Measurements from ENCODE around the gene MMP1. TPM values are rescaled to one million over a fixed set of nuclear protein-coding genes. Genes with fewer than 3 reads are reported as not detected.

MMP1 gene
- total RNA-seq (not detected), total RNA-seq (0 to 0.12 (median 0) reads per million in 29 experiments)
- total RNA-seq (2013): not detected

GRCh38 chr11:102798012-102798746, at the start of gene MMP1:
TSS of gene MMP1 (minus strand) at chr11:102798160. CDS start at chr11:102798092, 68 bp downstream.
- H3K27ac ChIP-seq (ENCODE audit: low read length): no peak within 1 kb of the TSS
- no peaks in the 10 kb centered on the region for H3K9me3 ChIP-seq
- 89% methylated on average over 6 of the region's 7 CpGs for WGBS (ENCODE audit: insufficient coverage)
- ATAC-seq (replicated peaks in 1 of 4) (no peak), DNase-seq (no peak)
- H3K36me3 ChIP-seq (ENCODE audit: control insufficient read depth in 2 of 2, extremely low read depth in 1 of 2, insufficient read depth in 1 of 2, low read length in 1 of 2): no peaks in the 10 kb centered on the region
- Mint-ChIP-seq H3K4me3 (no peak within 1 kb of the TSS), H3K4me1 (no peaks in the 10 kb centered on the region), H3K27me3 (peaks cover 0 to 2% of the 10 kb centered on the region in 2 donors), H3K9me3 (no peaks in the 10 kb centered on the region), H3K27ac (no peak within 1 kb of the TSS), H3K36me3 (no peaks in the 10 kb centered on the region)
- H3K4me1 ChIP-seq (ENCODE audit: control insufficient read depth in 1 of 2, extremely low read depth in 1 of 2, insufficient read depth in 2 of 2, low read length in 2 of 2): no peaks in the 10 kb centered on the region
- H3K4me3 ChIP-seq (ENCODE audit: control insufficient read depth in 1 of 2, extremely low read depth in 1 of 2, low read length in 1 of 2): no peak within 1 kb of the TSS
- ChIA-PET POLR2A (no interaction called here), CTCF (no interaction called here)
- peaks cover 0 to 2% of the 10 kb centered on the region in 2 experiments for H3K27me3 ChIP-seq (replicated peaks in 1 of 2; ENCODE audit: control insufficient read depth in 2 of 2, extremely low read depth in 1 of 2, insufficient read depth in 2 of 2, low read length in 1 of 2)

- H3K4me3 Mint-ChIP-seq: no peak overlapping the region
- no peaks in the 10 kb centered on the region for H3K36me3 Mint-ChIP-seq
- H3K9me3 ChIP-seq: no peaks in the 10 kb centered on the region
- POLR2A ChIA-PET: interaction anchor here in 1 of 2 donors (0.7 kb wide), 1 partner anchor 716 kb away, joined by 8 read pairs; no protein-coding TSS in a partner anchor
- WGBS (ENCODE audit: insufficient coverage): no CpG with 5 or more reads among the region's 3 CpGs
- H3K9me3 Mint-ChIP-seq: no peaks in the 10 kb centered on the region
- H3K27ac Mint-ChIP-seq: no peak overlapping the region
- no peak overlapping the region for H3K27ac ChIP-seq (ENCODE audit: low read length)
- DNase-seq (no peak), ATAC-seq (replicated peaks in 1 of 4) (no peak)
- H3K36me3 ChIP-seq (ENCODE audit: control insufficient read depth in 2 of 2, extremely low read depth in 1 of 2, insufficient read depth in 1 of 2, low read length in 1 of 2): no peaks in the 10 kb centered on the region
- no peaks in the 10 kb centered on the region for H3K27me3 ChIP-seq (replicated peaks in 1 of 2; ENCODE audit: control insufficient read depth in 2 of 2, extremely low read depth in 1 of 2, insufficient read depth in 2 of 2, low read length in 1 of 2)
- H3K27me3 Mint-ChIP-seq: peaks cover 2 to 3% of the 10 kb centered on the region in 2 donors
- no peaks in the 10 kb centered on the region for H3K4me1 ChIP-seq (ENCODE audit: control insufficient read depth in 1 of 2, extremely low read depth in 1 of 2, insufficient read depth in 2 of 2, low read length in 2 of 2)
- CTCF ChIA-PET: no interaction called here
- H3K4me1 Mint-ChIP-seq: no peaks in the 10 kb centered on the region
- H3K4me3 ChIP-seq (ENCODE audit: control insufficient read depth in 1 of 2, extremely low read depth in 1 of 2, low read length in 1 of 2): no peak overlapping the region
Observed at GRCh38 chr11:102846292-102846691, 48.3 kb upstream of the MMP1 start.

DNA sequence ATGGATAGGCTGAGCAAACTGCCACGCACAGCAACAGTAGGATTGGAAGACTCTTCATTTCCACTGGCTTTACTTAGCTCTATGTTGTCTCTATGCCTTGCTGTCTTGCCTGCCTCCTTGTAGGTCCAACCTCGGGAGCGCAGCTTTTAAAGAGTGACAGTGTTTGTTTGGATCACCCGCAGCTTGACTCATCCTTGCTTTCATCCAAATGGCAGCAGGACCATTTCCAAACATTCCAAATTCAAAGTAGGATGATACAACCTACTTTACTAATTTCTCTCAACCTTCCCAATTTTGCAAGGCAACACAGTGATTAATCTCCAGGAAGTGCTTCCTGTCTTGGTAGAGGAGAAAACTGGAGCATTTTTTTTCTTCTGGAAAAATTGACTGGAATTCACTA, 45.5 kb upstream of the MMP1 start, which contains the start of gene MMP3:
Gene MMP3 (minus strand): TSS at position 121 of the 400 bp plus-strand sequence. CDS start 63 bp downstream, at position 58.
- WGBS (ENCODE audit: insufficient coverage): 90% methylated on average over 3 of the region's 4 CpGs
- H3K36me3 ChIP-seq (ENCODE audit: control insufficient read depth in 2 of 2, extremely low read depth in 1 of 2, insufficient read depth in 1 of 2, low read length in 1 of 2): no peaks in the 10 kb centered on the region
- Mint-ChIP-seq H3K9me3 (no peaks in the 10 kb centered on the region), H3K27ac (no peak within 1 kb of the TSS), H3K36me3 (no peaks in the 10 kb centered on the region), H3K27me3 (peaks cover 2 to 3% of the 10 kb centered on the region in 2 donors), H3K4me3 (no peak within 1 kb of the TSS), H3K4me1 (no peaks in the 10 kb centered on the region)
- no peaks in the 10 kb centered on the region for H3K4me1 ChIP-seq (ENCODE audit: control insufficient read depth in 1 of 2, extremely low read depth in 1 of 2, insufficient read depth in 2 of 2, low read length in 2 of 2)
- no peak for ATAC-seq (replicated peaks in 1 of 4)
- no peaks in the 10 kb centered on the region for H3K9me3 ChIP-seq
- no peak within 1 kb of the TSS for H3K27ac ChIP-seq (ENCODE audit: low read length)
- H3K27me3 ChIP-seq (replicated peaks in 1 of 2; ENCODE audit: control insufficient read depth in 2 of 2, extremely low read depth in 1 of 2, insufficient read depth in 2 of 2, low read length in 1 of 2): peaks cover 0 to 3% of the 10 kb centered on the region in 2 experiments
- CTCF ChIA-PET: interaction anchor here in 1 of 2 donors (0.7 kb wide), 1 partner anchor 519 kb away, joined by 3 read pairs; no protein-coding TSS in a partner anchor
- H3K4me3 ChIP-seq (ENCODE audit: control insufficient read depth in 1 of 2, extremely low read depth in 1 of 2, low read length in 1 of 2): no peak within 1 kb of the TSS
- POLR2A ChIA-PET: no interaction called here
- no peak for DNase-seq

DNA sequence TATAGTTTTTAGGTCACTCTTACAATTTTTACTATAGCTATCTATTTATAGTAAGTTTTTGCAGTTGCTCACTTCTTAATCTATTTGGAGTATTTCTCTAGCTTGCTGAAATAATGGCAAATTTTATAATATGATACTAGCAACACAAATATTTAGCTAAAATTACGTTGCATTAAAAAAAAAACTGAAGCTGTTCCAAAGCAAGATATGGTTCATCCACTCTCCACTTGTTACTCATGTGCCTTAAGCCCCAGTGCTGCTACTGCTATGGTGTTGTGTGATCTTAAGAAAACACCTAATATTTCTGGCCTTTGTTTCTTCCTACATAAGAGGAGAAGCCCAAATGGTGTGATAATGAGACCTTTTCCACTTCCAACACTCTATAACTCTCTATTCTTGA, 45.0 kb upstream of the MMP1 start:
- H3K27me3 Mint-ChIP-seq: peaks cover 2 to 3% of the 10 kb centered on the region in 2 donors
- H3K27ac ChIP-seq (ENCODE audit: low read length): no peak overlapping the region
- H3K4me3 ChIP-seq (ENCODE audit: control insufficient read depth in 1 of 2, extremely low read depth in 1 of 2, low read length in 1 of 2): no peak overlapping the region
- no peaks in the 10 kb centered on the region for H3K4me1 ChIP-seq (ENCODE audit: control insufficient read depth in 1 of 2, extremely low read depth in 1 of 2, insufficient read depth in 2 of 2, low read length in 2 of 2)
- no peaks in the 10 kb centered on the region for H3K9me3 ChIP-seq
- H3K27me3 ChIP-seq (replicated peaks in 1 of 2; ENCODE audit: control insufficient read depth in 2 of 2, extremely low read depth in 1 of 2, insufficient read depth in 2 of 2, low read length in 1 of 2): peaks cover 0 to 3% of the 10 kb centered on the region in 2 experiments
- no peaks in the 10 kb centered on the region for H3K4me1 Mint-ChIP-seq
- ATAC-seq (replicated peaks in 1 of 4) (no peak), DNase-seq (no peak)
- H3K4me3 Mint-ChIP-seq: no peak overlapping the region
- CTCF ChIA-PET: interaction anchor here in 1 of 2 donors (0.7 kb wide), 1 partner anchor 520 kb away, joined by 3 read pairs; no protein-coding TSS in a partner anchor
- POLR2A ChIA-PET: interaction anchor here in 1 of 2 donors (0.6 kb wide), 1 partner anchor 686 kb away, joined by 3 read pairs; no protein-coding TSS in a partner anchor
- no peaks in the 10 kb centered on the region for H3K9me3 Mint-ChIP-seq
- H3K27ac Mint-ChIP-seq: no peak overlapping the region
- H3K36me3 ChIP-seq (ENCODE audit: control insufficient read depth in 2 of 2, extremely low read depth in 1 of 2, insufficient read depth in 1 of 2, low read length in 1 of 2): no peaks in the 10 kb centered on the region
- H3K36me3 Mint-ChIP-seq: no peaks in the 10 kb centered on the region
- no CpG with 5 or more reads among the region's 1 CpG for WGBS (ENCODE audit: insufficient coverage)

DNA sequence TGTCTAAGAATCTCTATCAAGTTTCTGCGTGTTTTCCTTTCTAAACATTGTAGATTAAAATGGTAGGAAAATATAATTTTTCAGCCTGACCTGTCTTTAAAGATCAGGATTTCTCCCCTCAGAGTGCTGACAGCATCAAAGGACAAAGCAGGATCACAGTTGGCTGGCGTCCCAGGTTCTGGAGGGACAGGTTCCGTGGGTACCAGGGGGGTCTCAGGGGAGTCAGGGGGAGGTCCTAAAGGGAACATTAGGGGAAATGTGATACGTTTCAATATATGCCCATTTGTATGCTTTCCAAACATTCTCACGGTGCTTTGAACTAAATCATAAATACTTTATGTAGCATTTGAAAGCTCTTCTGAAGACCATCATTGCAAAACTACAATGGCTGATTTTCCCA, 42.1 kb upstream of the MMP1 start:
- Mint-ChIP-seq H3K36me3 (no peaks in the 10 kb centered on the region), H3K27me3 (peaks cover 0 to 3% of the 10 kb centered on the region in 2 donors), H3K9me3 (no peaks in the 10 kb centered on the region), H3K4me3 (no peak overlapping the region), H3K27ac (no peak overlapping the region), H3K4me1 (no peaks in the 10 kb centered on the region)
- no peak overlapping the region for H3K27ac ChIP-seq (ENCODE audit: low read length)
- H3K27me3 ChIP-seq (replicated peaks in 1 of 2; ENCODE audit: control insufficient read depth in 2 of 2, extremely low read depth in 1 of 2, insufficient read depth in 2 of 2, low read length in 1 of 2): peaks cover 0 to 3% of the 10 kb centered on the region in 2 experiments
- DNase-seq: no peak
- POLR2A ChIA-PET: no interaction called here
- no peak overlapping the region for H3K4me3 ChIP-seq (ENCODE audit: control insufficient read depth in 1 of 2, extremely low read depth in 1 of 2, low read length in 1 of 2)
- H3K9me3 ChIP-seq: no peaks in the 10 kb centered on the region
- no peak for ATAC-seq (replicated peaks in 1 of 4)
- H3K4me1 ChIP-seq (ENCODE audit: control insufficient read depth in 1 of 2, extremely low read depth in 1 of 2, insufficient read depth in 2 of 2, low read length in 2 of 2): no peaks in the 10 kb centered on the region
- WGBS (ENCODE audit: insufficient coverage): no CpG with 5 or more reads among the region's 5 CpGs
- CTCF ChIA-PET: no interaction called here
- no peaks in the 10 kb centered on the region for H3K36me3 ChIP-seq (ENCODE audit: control insufficient read depth in 2 of 2, extremely low read depth in 1 of 2, insufficient read depth in 1 of 2, low read length in 1 of 2)

DNA sequence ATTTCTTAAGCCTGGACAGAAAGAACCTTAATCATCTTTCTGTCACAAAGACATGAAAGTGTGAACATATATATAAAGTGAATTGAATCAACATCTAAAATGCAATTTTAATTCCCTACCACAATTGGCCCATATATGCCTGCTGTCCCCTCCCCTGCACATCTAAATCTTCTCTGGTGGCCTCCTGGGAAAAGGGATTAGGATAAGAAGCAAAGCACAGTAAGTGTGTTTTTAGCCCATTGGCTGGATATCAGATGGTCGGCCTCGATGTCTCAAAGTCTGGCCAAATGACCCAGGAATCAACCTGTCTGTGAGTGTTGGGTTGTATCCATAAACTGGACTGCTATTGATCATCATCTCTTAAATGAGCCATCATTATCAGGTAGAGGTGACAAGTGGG, 39.7 kb upstream of the MMP1 start:
- Histone ChIP-seq H3K4me1 (ENCODE audit: control insufficient read depth in 1 of 2, extremely low read depth in 1 of 2, insufficient read depth in 2 of 2, low read length in 2 of 2) (no peaks in the 10 kb centered on the region), H3K9me3 (no peaks in the 10 kb centered on the region), H3K27me3 (replicated peaks in 1 of 2; ENCODE audit: control insufficient read depth in 2 of 2, extremely low read depth in 1 of 2, insufficient read depth in 2 of 2, low read length in 1 of 2) (peaks cover 1 to 3% of the 10 kb centered on the region in 2 experiments), H3K4me3 (ENCODE audit: control insufficient read depth in 1 of 2, extremely low read depth in 1 of 2, low read length in 1 of 2) (no peak overlapping the region), H3K27ac (ENCODE audit: low read length) (no peak overlapping the region), H3K36me3 (ENCODE audit: control insufficient read depth in 2 of 2, extremely low read depth in 1 of 2, insufficient read depth in 1 of 2, low read length in 1 of 2) (no peaks in the 10 kb centered on the region)
- no peak for DNase-seq
- CTCF ChIA-PET: no interaction called here
- H3K27ac Mint-ChIP-seq: no peak overlapping the region
- no peak overlapping the region for H3K4me3 Mint-ChIP-seq
- POLR2A ChIA-PET: no interaction called here
- peaks cover 3 to 4% of the 10 kb centered on the region in 2 donors for H3K27me3 Mint-ChIP-seq
- ATAC-seq (replicated peaks in 1 of 4): no peak
- no peaks in the 10 kb centered on the region for H3K9me3 Mint-ChIP-seq
- no peaks in the 10 kb centered on the region for H3K36me3 Mint-ChIP-seq
- 67% methylated on average over 2 of the region's 2 CpGs for WGBS (ENCODE audit: insufficient coverage)
- no peaks in the 10 kb centered on the region for H3K4me1 Mint-ChIP-seq
